Measurements from ENCODE around the gene GNAI3.

- TF ChIP-seq EZH2 (IDR thresholded peaks at IDR 0.05; ENCODE audit: borderline replicate concordance) (no peak), EZH2phosphoT487 (IDR thresholded peaks at IDR 0.05; ENCODE audit: low read depth, severe bottlenecking, unreplicated experiment) (no peak)
These were observed 11.6 kb downstream of the GNAI3 start for GRCh38 chr1:109559995-109560394.

Data from hepatocyte (in vitro differentiated cells).